AG04450 (cell line): ENCODE results near the gene KATNA1. TPM values are rescaled to one million over a fixed set of nuclear protein-coding genes. Genes with fewer than 3 reads are reported as not detected.

Source experiments
- CTCF ChIA-PET: fragments of 300-600, 350-600 bp; formaldehyde crosslinking; extraction: SDS; loops from one replicate; lab custom pipeline; 2022; ENCODE audit warnings: antibody characterized with exemption, inconsistent platforms; lab: Charles Lee
- POLR2A ChIA-PET: fragments of 350-600 bp; formaldehyde crosslinking; extraction: SDS; loops from one replicate; lab custom pipeline; 2021; ENCODE audit warnings: antibody characterized with exemption, inconsistent platforms; lab: Yijun Ruan, JAX
- DNase-seq: peaks from one replicate; pipeline ENCODE4 v3.0.0-alpha.2; 2011; ENCODE audit warnings: low read depth, low spot score
- H3K27ac ChIP-seq: one replicate; pipeline ENCODE4 v1.5.1; 2012; ENCODE audit warnings: low read depth, low read length, control low read depth
- H3K27me3 ChIP-seq: one replicate; pipeline ENCODE4 v1.6.0; 2012; ENCODE audit warnings: low read length; ENCODE audit not compliant: control insufficient read depth, insufficient read depth
- H3K4me3 ChIP-seq: 2 replicates; pipeline ENCODE4 v1.5.1; 2011; ENCODE audit warnings: mild to moderate bottlenecking, low read depth, low read length, control low read depth
- H3K9me3 ChIP-seq: 2 replicates; pipeline ENCODE4 v1.5.1; 2012; ENCODE audit warnings: low read length; ENCODE audit not compliant: control insufficient read depth, insufficient read depth
- CTCF ChIP-seq: IDR thresholded peaks from 2 replicates; pipeline ENCODE4 v1.5.1; 2011; ENCODE audit warnings: low read depth, low read length, control low read depth, inconsistent platforms
- polyA plus RNA-seq: library from polyadenylated mRNA; depleted of rRNA; stranded (reverse); fragments of >200 nt; gene quantifications from 2 replicates; pipeline ENCODE4 v1.2.3, GENCODE V29; 2011

KATNA1 gene
- polyA plus RNA-seq, 1 experiment = 37.4 TPM

GRCh38 chr6:149560736-149561135 lies 87.8 kb downstream of the KATNA1 start:
- Histone ChIP-seq H3K27ac (no peak overlapping the region), H3K27me3 (peaks cover 5% of the 10 kb centered on the region), H3K4me3 (no peak overlapping the region), H3K9me3 (no peaks in the 10 kb centered on the region)
- peak; percentile 66 for TF ChIP-seq CTCF
- ChIA-PET CTCF (interaction anchor here (0.9 to 1.6 kb wide), 6 partner anchors 8 to 192 kb away, joined by 3 to 9 read pairs (median 3); partner anchors contain the start of gene PPIL4), POLR2A (no interaction called here)
- no peak for DNase-seq

DNA sequence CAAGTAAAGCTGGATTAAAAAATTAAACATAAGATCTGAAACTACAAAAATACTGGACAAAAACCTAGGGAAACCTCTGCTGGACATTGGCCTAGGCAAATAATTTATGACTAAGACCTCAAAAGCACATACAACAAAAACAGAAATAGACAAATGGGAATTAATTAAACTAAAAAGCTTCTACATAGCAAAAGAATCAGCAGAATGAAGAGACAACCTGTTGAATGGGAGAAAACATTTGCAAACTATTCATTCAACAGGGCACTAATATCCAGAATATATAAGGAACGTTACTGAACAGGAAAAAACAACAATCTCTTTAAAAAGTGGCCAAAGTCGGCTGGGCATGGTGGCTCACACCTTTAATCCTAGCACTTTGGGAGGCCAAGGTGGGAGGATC lies 89.1 kb downstream of the KATNA1 start:
- ChIA-PET POLR2A (no interaction called here), CTCF (no interaction called here)
- no peak overlapping the region for H3K4me3 ChIP-seq
- H3K9me3 ChIP-seq = no peaks in the 10 kb centered on the region
- no peak for DNase-seq
- peaks cover 11% of the 10 kb centered on the region for H3K27me3 ChIP-seq
- no peak overlapping the region for H3K27ac ChIP-seq
- TF ChIP-seq CTCF = no peak

GRCh38 chr6:149558029-149558428 lies 90.5 kb downstream of the KATNA1 start:
- Histone ChIP-seq H3K4me3 (no peak overlapping the region), H3K27me3 (peaks cover 11% of the 10 kb centered on the region), H3K9me3 (no peaks in the 10 kb centered on the region), H3K27ac (no peak overlapping the region)
- no peak for TF ChIP-seq CTCF
- ChIA-PET CTCF (no interaction called here), POLR2A (no interaction called here)
- no peak for DNase-seq

- ChIA-PET CTCF (interaction anchor here (1.4 kb wide), 1 partner anchor 9 kb away, joined by 9 read pairs; no protein-coding TSS in a partner anchor), POLR2A (no interaction called here)
- DNase-seq = no peak
- TF ChIP-seq CTCF = no peak
- no peak overlapping the region for H3K4me3 ChIP-seq
- peaks cover 14% of the 10 kb centered on the region for H3K27me3 ChIP-seq
- H3K27ac ChIP-seq = no peak overlapping the region
- no peaks in the 10 kb centered on the region for H3K9me3 ChIP-seq
Measured at GRCh38 chr6:149551920-149552319, 96.6 kb downstream of the KATNA1 start.

GRCh38 chr6:149545754-149546471 lies 102.6 kb downstream of the KATNA1 start, which contains the start of gene PPIL4:
PPIL4 (minus strand) TSS chr6:149546043; CDS start chr6:149546005, 38 bp downstream.
- peak within 1 kb of the TSS; percentile 71 for H3K4me3 ChIP-seq
- no peaks in the 10 kb centered on the region for H3K9me3 ChIP-seq
- H3K27me3 ChIP-seq = no peaks in the 10 kb centered on the region
- peak; percentile 85 for TF ChIP-seq CTCF
- ChIA-PET CTCF (interaction anchor here (0.6 to 2.4 kb wide), 7 partner anchors 10 to 517 kb away, joined by 3 to 8 read pairs (median 4); partner anchors contain the start of gene GINM1), POLR2A (no interaction called here)
- H3K27ac ChIP-seq = peak within 1 kb of the TSS; percentile 95
- peak; percentile 85 for DNase-seq
